AG10803 (cell line): Measurements from ENCODE around the gene C11orf58.

ENCODE experiments used
- DNase-seq: peaks from one replicate; pipeline ENCODE4 v3.0.0; 2010; ENCODE audit warnings: low read depth
- H3K4me3 ChIP-seq: 2 replicates; pipeline ENCODE4 v1.5.1; 2011; ENCODE audit warnings: mild to moderate bottlenecking, low read length, control low read depth
- TF ChIP-seq, protein P1 (sequence below): conservative IDR thresholded peaks from 2 replicates; pipeline ENCODE4 v1.5.1; 2011; ENCODE audit warnings: mild to moderate bottlenecking, low read length, control low read depth, inconsistent platforms

The C11orf58 gene

DNA sequence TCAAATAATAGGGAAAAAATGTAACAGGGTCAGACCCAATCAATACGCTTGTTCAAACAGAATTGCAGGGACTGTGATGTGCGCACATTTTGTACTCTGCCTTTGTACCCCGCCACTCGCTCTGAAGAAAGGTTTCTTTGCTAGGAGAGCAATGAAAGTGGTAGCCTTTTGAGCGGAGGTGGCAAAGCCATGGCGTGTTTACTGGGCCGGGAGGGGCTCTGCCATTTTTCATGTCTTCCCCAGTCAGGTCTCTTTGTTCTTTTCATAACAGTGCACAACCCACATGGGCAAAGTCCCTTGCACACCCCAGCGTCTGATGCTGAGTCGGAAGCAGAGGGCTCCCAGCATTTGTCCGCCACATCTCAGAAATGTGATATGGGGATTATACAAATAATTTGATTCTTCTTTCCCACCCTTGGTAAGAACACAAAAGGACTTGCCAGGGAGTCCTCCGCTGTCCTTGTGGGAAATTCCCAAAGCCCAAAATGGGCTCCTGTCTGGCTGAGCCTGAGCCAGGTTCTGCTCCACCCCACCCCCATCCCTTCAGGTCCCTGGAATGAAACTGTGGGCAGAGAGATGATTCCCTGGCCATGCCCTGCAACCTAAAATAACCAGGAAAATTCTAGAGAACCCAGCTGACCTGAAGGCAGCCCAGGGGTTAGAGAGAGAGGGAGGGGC is 36.6 kb downstream of the C11orf58 start:
- TF ChIP-seq, protein P1, sequence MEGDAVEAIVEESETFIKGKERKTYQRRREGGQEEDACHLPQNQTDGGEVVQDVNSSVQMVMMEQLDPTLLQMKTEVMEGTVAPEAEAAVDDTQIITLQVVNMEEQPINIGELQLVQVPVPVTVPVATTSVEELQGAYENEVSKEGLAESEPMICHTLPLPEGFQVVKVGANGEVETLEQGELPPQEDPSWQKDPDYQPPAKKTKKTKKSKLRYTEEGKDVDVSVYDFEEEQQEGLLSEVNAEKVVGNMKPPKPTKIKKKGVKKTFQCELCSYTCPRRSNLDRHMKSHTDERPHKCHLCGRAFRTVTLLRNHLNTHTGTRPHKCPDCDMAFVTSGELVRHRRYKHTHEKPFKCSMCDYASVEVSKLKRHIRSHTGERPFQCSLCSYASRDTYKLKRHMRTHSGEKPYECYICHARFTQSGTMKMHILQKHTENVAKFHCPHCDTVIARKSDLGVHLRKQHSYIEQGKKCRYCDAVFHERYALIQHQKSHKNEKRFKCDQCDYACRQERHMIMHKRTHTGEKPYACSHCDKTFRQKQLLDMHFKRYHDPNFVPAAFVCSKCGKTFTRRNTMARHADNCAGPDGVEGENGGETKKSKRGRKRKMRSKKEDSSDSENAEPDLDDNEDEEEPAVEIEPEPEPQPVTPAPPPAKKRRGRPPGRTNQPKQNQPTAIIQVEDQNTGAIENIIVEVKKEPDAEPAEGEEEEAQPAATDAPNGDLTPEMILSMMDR, result no peak
- no peak for DNase-seq
- no peak overlapping the region for H3K4me3 ChIP-seq

DNA sequence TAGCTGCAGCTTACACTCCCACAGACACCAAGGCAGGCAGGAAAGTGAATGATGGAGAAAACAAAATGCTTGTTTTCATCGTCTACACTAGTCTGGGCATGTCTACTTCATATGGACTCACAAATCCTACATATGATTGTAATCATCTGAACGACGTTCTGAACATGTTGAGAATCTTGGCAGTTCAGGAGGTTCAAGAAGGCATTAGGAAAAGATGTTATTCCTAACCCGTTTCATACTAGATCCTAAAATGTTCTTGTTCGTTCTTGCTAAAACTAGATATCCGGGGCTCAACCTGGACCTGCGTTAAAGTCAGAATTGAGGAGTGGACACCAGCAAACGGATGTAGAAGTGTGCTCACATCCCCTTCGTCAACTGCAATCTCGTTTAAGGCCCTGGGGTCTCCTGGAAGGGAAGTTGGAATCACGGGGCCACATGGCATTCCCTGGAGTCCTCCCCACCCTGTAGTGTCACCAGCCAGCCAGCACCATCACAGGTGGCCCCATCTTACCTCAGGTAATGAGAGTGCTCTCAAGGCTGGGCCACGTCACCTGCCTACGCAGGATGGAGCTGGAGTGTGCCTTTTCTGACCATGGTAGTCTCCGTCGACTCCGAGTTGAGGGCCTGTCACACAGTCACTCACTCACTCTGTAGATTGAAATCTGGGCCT is 37.3 kb downstream of the C11orf58 start:
- no peak overlapping the region for H3K4me3 ChIP-seq
- peak; percentile 12 for DNase-seq
- TF ChIP-seq, protein P1, result no peak

DNA sequence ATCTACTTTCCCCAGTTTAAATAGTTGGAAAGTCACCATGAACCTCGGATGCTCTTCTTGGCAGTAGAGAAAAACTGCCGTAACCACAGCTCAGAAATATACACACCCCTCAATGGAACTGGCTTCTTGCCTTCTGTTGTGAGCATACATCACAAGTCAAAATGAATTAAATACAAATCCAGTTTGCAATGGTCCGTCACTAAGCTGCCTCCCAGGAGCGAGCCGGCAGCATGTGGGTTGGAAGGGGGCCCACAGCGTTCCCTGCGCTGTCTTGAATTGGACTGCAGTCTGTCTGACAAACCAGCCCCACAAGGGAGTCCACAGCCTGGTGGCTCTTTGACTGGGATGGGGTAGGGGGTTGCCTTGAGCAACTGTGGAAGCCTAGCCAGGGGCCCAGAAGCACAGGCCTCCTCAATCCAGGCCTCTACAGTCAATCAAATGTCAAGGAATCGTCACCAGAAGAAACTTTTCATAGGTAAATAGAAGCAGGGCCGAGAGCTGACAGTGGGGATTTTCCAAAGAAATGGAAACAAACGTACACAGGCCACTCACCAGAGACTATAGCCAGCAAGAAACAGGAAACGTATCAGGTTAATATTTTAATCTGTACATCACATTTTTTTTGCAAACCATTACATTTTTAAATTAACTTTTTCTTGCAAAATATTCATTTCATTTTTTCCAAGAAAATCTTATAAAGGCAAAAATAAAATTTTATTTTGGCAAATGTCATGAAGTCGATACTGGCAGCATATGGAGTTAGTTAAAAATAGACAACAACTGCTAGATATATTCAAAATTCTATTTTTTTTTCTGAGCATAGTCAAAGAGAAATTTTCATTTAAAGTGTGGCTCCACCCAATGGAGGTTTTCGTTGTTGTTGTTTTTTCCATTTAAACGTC is 38.5 kb downstream of the C11orf58 start:
- peak; percentile 76 for DNase-seq
- H3K4me3 ChIP-seq, result no peak overlapping the region
- TF ChIP-seq, protein P1, result no peak

DNA sequence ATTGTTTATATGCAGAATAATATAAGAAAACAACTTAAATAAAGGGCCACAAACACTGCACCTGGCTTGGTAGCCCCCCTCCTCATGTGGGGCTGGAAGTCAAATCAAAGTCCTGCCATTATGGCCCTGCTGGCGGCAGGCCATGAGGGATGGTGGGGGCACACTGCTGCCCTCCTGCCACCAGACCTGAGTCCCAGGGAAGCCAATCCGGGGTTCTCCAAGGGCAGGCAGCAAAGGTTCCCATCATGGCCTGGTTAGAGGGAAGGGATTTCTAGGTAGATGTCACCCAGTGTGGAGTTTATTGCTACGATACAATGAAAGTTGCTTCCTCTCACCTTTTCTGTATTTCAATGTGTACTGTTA is 39.1 kb downstream of the C11orf58 start:
- H3K4me3 ChIP-seq, result no peak overlapping the region
- TF ChIP-seq, protein P1, result no peak
- DNase-seq, result no peak

DNA sequence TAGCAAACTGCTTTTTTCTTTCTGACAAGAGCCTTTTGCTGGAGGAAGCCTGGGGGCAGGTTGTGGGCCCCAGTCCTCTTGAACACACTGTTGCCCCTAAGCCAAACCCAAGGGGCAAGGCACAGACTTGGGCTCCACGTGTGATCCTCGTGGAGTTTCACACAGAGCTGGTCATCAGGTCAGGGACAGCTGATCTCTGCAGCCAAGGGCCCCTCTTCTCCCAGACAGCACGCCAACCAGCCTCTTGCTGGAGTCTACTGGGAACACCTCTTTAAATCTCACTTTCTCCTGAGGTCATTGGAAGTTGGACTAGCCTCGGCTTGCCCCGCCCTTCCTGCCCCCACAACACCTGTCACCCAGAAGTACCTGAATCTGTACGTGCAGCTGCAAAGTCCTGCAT is 39.8 kb downstream of the C11orf58 start:
- no peak overlapping the region for H3K4me3 ChIP-seq
- TF ChIP-seq, protein P1, result no peak
- no peak for DNase-seq

DNA sequence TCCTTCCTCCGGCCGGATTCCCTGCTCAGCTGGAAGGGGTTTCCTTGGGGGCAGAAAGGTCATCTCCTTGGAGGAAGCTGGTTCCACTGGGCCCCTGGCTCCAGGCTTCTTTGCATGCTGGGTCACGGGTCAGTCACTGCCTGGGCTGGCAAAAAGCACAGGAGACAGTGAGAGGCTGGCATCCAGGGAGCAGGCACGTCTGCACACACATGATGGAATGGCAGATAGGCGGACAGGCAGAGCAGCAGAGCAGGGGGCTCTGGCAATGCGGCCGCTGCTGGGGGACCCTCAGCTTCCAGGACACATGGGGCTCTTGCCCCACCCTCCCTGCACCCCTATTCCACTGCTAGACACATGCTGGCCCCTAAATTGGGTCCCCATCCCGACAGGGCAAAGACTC is 40.4 kb downstream of the C11orf58 start:
- no peak for DNase-seq
- TF ChIP-seq, protein P1, result no peak
- no peak overlapping the region for H3K4me3 ChIP-seq

DNA sequence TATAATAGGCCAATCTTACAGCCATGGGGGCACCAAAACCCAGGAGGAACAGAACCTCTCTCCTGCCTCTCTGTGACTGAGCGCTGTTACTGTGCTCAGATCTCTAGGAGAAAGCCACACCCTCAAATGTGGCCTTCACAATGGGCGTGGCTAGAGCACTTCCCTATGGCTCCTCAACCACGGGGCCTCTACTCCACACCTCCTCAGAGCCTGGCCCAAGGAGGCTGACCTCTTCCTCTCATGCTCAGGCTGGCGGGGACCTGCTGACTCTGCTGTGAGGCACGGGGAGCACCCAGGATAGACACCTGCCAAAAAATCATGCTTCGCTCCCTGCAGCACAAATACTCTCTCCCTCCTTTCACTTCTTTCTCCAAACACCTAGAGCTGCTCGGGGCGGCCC is 41.0 kb downstream of the C11orf58 start:
- TF ChIP-seq, protein P1, result no peak
- H3K4me3 ChIP-seq, result no peak overlapping the region
- DNase-seq, result no peak
